ENCODE results near the gene MUS81.
"Not testable (repeated sequence)": the region's sequence is repeated elsewhere in the genome, so short reads cannot be mapped to it uniquely, and the experiment has no call there.

MUS81 gene

GRCh38 chr11:65848693-65849092 lies 11.5 kb upstream of the MUS81 start:
- DNase-seq (ENCODE audit: low read depth), result not testable (repeated sequence)

DNA sequence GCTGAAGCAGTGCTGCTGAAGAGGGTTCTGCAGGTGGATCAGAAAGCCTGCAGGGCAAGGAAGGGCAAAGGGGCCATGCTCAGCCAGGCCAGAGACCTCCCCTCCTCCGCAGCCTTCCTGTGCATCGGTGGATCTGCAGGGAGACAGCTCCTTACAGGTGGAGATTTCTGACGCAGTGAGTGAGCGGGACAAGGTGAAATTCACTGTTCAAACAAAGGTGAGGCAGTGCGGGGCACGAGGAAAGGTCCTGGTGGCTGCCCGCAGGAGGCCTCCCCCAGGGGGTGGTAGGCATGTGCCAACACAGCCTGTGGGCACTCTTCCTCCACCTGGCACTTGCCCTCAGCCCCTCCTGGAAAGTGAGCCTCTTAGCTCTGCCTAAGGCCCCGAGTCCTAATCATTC lies 10.9 kb upstream of the MUS81 start:
- no peak for DNase-seq (ENCODE audit: low read depth)

DNA sequence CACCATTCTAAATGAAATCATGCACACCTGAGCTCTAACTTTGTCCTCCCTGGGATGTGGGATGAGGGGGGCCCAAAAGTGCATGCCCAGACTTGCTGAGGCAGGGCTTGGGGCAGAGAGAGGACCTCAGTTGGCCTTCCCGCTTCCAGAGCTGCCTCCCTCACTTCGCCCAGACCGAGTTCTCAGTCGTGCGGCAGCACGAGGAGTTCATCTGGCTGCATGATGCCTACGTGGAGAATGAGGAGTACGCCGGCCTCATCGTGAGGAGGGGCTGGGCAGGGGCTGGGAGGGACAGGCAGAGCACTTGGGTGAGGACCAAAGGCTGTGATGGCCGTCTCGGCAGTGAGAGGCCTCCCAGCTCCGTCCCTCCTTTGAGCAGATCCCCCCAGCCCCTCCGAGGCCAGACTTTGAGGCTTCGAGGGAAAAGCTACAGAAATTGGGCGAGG lies 10.4 kb upstream of the MUS81 start:
- no peak for DNase-seq (ENCODE audit: low read depth)

- DNase-seq (ENCODE audit: low read depth), result no peak
These were observed 9.8 kb upstream of the MUS81 start for GRCh38 chr11:65850217-65851082.

GRCh38 chr11:65851083-65851579 lies 9.1 kb upstream of the MUS81 start:
- peak; percentile 46 for DNase-seq (ENCODE audit: low read depth)

DNA sequence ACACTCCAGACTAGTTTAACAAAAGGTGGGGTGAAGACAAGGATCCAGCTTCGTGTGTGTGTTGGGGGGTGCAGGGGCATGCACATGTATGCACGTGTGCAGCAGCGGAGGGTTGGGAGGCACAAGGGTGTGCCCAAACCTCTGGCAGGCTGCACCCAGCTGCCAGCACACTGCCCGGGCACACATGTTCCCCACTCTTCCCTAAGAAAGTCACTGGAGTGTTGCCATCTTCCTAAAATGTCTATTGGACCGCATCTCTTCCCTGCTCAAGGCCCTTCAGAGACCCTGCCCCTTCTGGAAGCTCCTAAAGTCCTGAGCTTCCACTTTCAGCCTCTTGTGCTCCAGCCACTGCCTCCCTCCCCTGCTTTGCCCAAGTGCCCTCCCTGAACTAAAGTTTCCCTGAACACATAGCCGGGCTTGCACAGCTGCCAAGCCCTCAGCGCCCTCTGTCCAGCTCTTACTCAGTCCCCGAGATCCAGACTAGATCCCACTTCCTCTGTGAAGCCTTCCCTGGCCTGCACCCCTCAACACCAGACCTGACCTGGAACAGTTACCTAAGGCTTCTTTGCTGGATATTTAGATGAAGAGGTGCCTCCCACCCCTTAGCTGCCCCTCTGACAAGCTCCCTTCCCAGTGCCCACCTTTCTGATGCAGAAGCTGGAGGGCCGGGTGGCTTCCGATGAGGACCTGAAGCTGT lies 8.3 kb upstream of the MUS81 start:
- DNase-seq (ENCODE audit: low read depth), result no peak

GRCh38 chr11:65852508-65853245 lies 7.6 kb upstream of the MUS81 start:
- DNase-seq (ENCODE audit: low read depth), result no peak

DNA sequence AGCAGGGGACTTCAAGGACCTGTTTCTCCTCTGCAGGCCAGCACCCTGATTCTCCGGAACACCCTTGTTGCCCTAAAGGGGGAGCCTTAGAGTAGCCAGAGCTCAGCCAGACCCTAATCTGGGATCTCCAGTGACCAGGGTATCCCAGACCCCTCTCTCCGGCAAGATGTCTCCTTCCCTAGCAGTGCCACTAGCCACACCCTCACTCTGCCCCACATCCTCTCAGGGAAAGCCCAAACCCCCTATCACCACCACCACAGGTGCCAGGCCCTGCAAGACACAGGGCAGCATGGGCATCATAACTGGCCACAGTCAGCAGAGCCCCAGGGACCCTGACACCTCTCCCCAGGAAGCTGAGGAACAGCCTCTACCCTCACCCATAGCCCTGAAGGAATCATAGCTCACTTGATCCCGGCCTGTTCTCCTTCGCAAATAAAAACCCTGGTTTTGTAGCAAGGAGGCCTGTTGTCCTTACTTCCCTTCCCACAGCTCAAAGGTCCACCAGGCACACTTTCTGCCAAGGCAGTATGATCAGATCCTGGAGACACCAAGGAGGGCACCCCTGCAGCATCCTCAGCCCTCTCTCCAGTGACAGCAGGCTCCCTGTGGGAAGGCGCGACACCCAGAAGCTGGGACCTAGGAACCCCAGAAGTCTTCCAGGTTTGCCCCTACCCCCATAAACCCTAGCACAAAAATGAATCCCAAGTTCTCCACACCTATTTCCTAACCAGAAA lies 6.8 kb upstream of the MUS81 start:
- DNase-seq (ENCODE audit: low read depth), result no peak

DNA sequence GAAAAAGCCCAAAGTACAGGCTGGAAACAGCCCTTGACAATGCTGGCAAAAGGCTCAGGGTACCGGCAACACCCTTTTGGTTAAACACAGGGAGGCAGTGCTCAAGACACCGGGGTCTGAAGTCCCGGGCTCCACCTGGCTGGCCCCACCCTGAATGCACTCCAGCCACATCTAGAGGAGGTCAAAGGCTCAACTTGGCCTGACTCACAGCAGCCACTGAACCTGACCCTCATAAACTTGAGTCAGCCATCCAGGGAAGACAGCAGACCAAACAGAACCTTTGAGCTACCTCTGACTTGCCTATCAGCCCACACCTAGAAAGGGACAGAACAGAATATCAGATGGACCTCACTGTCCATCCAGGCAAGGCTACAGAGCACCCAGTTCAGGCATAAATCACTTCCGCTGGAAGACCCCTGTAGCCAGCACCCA lies 6.1 kb upstream of the MUS81 start:
- no peak for DNase-seq (ENCODE audit: low read depth)

- no peak for DNase-seq (ENCODE audit: low read depth)
These were observed 5.1 kb upstream of the MUS81 start for GRCh38 chr11:65854852-65855837.

- no peak for DNase-seq (ENCODE audit: low read depth)
These were observed 4.3 kb upstream of the MUS81 start for GRCh38 chr11:65855927-65856363.

GRCh38 chr11:65856689-65857499 lies 3.3 kb upstream of the MUS81 start:
- DNase-seq (ENCODE audit: low read depth), result peak; percentile 74

GRCh38 chr11:65857500-65857852 lies 2.8 kb upstream of the MUS81 start:
- no peak for DNase-seq (ENCODE audit: low read depth)

GRCh38 chr11:65857853-65858680 lies 2.2 kb upstream of the MUS81 start, which contains the start of gene CFL1:
CFL1 (minus strand) TSS chr11:65858180; CDS start chr11:65858099, 81 bp downstream.
- peak; percentile 98 for DNase-seq (ENCODE audit: low read depth)

- DNase-seq (ENCODE audit: low read depth), result peak; percentile 44
These were observed 1.5 kb upstream of the MUS81 start for GRCh38 chr11:65858681-65859087.

GRCh38 chr11:65859095-65859811 lies 980 bp upstream of the MUS81 start:
- DNase-seq (ENCODE audit: low read depth), result peak; percentile 98

DNA sequence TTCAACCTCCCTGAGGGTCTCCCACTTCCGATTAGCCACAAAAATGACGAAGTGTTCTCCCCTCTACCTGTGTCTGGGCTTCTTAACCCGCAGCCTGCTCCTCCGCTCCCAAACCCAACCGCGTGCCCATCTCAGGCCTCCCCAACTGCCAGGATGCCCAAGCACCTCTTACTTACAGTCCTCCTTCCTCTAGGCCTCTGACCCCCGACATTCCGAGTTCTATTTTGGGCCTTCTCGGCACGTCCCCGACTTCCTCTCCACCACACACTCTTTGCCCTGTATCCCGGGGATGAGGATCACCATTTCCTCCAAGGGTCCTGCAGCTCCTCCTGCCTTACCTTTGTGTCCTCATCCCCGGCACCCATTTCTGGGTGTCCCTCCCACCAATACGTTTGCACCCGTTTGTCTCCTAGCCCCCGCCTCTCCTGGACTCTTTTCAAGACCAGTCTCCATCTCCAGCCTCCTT lies 388 bp upstream of the MUS81 start:
- DNase-seq (ENCODE audit: low read depth), result no peak

DNA sequence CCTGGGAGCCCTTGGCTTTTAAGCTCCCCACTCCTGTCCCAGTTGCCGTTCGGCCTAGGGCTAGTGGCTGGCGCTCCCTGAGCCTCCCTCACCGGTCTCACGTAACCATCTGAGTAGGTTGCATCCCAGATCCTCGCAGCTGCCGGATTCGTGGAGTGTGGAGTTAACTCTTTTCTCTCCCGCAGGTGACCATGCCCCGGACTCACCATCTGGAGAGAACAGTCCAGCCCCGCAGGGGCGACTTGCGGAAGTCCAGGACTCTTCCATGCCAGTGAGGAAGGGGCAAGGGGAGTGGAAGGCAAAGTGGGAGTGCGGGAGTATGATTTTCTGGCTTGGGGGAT lies 902 bp downstream of the MUS81 start:
- DNase-seq (ENCODE audit: low read depth), result no peak
